Activated CD8-positive, alpha-beta memory T cell treated with anti-CD3 and anti-CD28 coated beads, Interleukin-2, amount 50 U/mL, for 4 hours (primary cell): ENCODE results near the gene ANGPTL2.
"Not testable (repeated sequence)": the region's sequence is repeated elsewhere in the genome, so short reads cannot be mapped to it uniquely, and the experiment has no call there.

Source experiments
- DNase-seq: peaks from one replicate; pipeline ENCODE4 v3.0.0-alpha.2; 2020

The ANGPTL2 gene

DNA sequence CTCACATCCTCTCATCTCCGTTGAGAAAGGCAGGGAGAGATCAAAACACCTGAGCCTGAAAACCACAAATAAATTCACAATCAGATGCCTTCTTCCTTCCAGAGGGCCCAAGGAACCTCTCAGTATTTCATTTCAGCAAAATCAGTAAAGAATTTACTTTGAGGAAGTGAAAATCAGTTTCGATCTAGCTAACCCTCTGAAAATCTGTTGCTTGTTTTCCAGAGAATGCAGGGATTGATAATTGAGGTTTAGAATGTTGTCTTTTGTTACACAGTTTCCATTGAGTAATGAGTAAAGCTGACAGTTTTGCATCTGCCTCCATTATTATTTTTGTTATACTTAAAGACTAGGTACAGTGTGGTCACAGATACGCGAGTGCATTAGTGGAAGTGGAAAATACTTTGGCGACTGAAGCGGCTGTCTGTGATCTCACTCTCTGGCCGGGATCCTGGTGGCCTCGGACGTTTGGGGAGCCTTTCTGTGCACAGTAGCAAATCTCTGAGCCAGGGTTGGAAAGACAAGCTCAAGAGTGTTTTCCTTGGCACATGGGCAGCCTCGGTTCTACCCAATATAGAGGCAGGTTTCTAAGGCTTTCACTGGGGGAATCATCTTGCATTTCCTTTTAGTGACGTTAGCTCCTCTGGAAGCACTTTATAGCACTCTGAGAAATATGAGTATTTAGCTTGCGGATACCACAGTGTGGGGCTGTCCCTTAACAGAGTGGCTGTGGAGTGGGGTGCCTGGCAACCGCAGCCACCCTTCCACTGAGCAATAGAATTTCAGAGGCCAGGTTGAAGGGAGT is 32.2 kb upstream of the ANGPTL2 start:
- no peak for DNase-seq

DNA sequence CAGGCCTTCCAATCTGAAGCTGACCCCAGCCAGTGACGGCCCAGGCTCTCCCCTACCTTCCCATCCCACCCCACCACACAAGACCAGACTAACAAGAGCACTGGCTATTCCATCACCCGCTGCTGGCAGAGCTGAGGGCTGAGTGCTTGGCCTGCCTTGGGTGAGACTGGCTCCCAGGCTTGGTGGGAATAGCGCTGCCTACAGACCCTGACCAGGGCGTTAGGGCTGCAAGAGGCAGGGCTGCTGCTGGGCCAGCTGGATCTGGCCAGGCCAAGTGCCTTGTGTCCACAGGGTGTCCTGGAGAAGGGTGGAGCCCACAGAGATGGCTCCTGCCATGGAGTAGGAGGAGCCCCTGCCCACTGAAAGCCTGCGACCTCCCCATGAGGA is 31.6 kb upstream of the ANGPTL2 start:
- no peak for DNase-seq

DNA sequence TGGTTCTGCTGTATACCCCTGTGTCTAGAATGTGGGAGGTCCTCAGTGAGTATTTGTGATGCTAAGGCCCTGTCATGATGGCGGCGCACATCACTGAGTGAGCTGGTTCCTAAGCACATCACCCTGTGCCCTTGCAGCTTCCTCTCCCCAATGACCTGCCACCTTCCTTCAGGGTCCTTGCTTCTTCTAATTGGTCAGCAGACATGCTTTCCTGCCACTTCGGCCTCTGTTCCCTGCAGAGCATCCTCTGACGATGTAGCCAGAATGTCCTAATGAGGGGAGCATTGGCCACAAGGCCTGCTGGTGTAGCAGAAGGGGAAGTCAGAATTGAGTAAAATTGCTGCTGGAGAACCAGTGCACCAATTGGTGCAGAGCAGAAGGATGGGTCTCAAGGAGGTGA is 31.1 kb upstream of the ANGPTL2 start:
- no peak for DNase-seq

DNA sequence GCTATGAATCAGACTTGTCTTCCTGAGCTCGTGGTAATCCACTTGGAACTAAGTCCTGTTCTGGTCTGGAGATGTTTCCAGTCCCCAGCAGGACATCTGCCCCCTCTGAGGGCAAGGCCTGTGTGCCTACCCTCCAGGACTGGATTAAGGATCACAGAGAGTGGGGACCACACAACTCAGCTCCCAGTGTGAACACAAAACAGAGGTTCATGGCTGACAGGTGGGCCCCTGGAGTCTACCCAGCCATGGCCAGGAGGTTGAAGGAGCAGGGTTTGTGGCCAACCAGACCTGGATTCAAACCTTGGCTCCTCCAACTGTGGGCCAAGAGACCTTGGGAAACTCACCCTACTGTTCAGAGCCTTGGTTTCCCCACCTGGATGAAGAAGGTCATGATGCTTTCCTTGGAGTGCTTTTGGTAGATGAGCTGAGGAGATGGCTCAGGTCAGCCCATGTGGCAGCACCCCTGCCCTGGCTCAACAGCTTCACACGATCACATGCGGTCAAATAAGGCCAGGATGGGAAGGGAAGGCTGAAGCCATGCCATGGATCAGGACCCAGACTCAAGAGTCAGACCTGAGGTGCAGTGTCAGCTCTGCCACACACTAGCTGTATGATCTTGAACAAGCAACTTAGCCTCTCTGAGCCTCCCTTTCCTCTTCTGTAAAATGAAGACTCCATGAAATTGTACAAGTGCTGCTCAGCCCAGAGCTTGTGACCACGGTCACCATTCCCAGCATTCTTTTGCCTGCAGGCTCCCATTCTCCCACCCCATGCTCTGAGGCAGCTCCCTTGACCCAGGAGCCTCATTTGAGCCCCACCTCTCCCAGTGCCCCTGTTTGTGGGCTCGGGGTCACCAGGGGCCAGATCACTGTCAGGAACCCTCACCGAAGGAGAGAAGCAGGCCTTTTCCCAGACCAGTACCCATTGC is 27.3 kb upstream of the ANGPTL2 start:
- DNase-seq: no peak

DNA sequence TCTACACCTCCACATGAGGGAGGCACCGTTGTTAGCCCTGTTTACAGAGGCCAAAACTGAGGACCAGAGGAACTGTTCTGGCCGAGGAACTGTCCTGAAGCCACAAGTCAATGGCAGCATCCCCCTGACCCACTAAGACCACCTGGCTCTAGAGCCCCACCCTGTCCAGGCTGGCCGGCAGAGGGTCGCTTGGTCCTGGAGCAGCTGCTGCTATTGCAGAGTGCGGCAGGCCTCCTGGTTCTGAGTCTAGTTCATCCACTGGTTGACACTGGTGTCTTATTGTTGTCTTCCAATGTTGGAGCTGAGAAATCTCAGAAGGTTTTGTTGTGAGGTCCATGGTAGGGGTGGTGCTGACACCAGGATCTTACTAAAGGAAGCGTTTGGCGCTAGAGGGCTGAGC is 26.6 kb upstream of the ANGPTL2 start:
- no peak for DNase-seq

DNA sequence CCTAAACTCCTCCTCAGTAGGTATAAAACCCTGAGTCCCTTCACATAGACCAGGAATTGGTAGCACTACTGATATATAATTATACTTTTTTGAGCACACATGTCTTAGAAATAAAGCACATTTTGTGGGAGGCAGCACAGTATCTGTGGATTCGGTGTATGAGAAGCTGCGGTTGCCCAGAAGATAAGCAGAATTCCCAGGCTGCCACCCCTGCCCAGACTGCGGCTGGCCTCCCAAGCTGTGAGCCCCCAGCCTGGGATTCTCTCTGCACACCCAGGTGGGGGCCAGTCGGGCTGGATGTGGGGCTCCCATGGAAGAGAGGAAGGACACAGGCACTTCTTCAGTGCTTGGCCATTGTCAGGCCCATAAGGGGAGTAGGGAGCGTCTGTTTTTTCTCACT is 25.6 kb upstream of the ANGPTL2 start:
- DNase-seq: no peak

DNA sequence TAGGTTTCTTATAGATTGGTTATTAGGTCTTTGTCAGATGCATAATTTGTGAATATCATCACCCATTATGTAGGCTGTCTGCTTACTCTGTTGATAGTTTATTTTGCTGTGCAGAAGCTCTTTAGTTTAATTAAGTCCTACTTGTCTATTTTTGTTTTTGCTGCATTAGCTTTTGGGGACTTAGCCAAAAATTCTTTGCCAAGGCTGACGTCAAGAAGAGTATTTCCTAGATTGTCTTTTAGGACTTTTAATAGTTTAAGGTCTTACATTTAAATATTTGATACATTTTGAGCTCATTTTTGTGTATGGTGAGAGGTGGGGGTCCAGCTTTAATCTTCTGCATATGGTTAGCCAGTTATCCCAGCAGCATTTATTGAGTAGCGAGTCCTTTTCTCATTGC is 24.8 kb upstream of the ANGPTL2 start:
- DNase-seq: no peak

DNA sequence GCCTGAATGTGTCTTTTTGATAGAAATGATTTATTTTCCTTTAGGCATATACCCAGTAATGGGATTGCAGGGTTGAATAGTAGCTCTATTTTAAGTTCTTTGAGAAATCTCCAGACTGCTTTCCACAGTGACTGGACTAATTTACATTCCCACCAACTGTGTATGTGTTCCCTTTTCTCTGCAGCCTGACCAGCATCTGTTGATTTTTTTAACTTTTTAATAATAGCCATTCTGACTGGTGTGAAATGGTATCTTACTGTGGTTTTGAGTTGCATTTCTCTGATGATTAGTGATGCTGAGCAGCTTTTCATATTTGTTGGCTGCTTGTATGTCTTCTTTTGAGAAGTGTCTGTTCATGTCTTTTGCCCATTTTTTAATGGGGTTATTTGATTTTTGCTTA is 24.4 kb upstream of the ANGPTL2 start:
- DNase-seq: not testable (repeated sequence)

DNA sequence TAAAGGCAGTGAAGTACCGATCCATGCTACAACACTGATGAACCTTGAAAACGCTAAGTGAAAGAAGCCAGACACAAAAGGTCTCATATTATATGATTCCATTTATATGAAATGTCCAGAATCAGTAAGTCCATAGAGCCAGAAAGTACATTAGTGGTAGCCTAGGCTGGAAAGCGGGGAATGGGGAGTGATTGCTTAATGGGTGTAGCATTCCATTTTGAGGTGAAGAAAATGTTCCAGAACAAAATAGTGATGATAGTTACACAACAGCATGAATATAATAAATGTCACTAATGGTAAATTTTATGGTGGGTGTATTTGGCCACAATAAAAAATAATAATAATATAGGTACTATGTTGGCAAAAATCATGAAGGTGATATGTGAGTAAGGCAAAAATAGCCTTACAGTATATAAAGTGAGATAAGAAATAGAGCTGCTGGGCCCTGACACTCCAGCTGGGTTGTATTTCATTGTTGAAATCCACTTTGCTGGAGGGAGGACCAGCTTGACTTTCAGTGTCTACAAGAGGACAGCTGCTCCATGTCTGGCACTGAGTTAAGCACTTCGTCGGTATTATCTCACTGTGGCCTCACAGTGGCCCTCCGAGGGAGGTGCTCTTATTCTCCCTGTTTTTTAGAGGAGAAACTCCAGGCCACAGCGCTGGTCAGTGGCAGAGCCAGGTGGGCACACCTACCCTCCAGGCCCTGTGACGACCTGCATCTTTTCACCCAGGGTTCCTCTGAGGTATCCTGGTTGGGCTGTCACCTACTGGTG is 22.4 kb upstream of the ANGPTL2 start:
- no peak for DNase-seq

DNA sequence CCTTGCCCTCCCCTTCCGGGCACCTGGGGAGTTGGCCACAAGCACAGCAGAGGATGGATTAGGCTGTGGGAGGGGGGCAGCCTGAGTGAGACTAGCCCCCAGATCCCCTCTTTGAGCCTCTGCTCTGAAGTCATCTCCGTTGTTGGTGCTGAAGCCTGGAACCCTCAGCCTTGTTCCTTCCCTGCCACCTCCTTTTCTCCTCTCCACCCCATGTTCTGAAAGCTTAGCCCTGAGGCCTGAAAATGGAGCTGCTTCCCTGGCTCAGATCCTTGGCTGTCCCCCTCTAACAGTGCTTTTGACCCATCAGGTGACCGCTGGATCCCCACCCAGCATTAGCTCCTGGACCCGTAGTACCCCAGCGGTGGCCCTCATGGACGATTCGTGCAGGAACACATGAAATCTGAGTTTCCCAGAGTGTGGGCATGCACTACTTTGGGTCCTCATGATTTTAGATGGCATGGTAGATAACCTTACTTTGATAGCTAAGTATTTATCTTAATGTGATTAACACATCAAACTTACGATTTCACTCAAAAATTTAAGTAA is 21.6 kb upstream of the ANGPTL2 start:
- no peak for DNase-seq

DNA sequence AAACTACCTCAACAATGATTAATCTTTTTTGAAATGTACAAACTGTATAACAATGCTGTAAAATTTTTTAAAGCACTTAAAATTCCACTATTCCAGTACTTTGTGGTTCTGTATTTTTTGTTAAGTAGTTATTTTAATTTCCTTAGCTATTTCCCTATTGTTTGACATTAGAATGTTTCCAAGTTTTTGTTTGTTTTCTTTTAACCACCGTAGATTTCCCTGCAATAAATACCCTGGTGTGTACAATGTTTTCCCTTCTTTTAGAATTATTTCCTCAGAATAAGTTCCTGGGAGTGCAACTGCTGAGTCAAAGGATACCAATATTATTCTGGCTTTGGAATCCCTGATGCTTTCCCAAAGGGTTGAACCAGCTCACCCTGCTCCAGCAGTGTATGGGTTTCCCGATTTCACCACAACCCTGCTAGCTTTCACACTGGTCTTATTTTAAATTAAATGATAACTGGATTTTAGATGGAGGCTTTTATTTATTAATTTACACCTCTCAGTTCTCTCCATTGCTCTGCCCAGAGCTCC is 20.6 kb upstream of the ANGPTL2 start:
- no peak for DNase-seq

DNA sequence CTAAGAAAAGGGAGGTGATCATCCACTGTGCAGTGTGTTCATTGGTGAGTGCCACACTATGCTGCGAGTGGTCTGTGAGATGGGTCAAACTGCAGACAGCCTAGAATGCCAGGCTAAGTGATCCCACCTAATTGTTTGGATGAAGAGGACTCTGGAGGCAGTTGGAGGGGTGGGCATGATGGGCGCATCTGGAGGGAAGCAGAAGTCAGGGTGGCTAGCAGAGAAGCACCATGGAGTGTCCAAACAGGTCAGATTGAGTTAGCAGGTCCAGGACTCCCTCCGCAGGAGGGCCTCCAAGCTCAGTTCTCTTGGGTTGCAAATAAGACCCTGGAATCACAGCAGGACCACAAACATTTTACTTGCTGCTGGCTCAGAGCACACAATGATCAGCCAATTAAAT is 19.9 kb upstream of the ANGPTL2 start:
- no peak for DNase-seq

DNA sequence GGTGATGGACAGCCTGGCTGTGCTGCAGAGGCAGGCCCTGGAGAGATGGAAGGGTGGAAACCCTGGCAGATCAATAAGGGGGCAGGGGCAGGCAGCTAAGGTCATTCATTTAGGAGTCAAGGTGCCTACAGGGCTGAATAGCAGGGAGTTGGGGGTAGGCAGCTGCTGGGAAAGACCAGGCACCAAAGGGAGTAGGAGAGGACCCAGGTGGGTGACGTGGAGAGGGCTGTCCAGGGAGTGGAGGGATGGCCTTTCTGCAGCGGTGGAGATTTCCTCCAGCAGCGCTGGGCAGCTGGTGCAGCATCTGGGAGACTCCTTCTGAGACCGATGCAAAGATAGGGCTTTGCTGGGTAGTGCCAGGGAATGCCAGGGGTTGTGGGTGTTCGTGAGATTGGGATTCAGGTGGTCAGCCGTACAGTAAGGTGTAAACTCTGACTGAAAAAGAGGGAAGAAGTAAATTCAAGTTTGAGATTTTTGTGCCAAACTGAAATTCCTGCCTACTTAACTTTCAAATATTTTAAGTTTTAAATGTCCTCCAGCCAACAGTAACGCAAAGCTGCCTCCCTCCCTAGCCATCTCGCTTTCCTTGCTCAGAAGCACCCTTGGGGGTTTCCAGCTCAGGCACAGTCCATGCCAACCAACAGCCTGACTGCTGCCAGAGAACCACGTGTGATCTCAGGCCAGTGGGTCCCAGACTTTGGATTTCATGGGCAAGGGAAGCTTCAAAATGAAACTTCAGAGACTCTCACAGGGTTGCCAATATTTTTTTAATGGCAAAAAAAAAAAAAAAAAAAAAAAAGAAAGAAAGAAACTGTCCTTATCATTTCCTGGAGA is 18.6 kb upstream of the ANGPTL2 start:
- DNase-seq: no peak

DNA sequence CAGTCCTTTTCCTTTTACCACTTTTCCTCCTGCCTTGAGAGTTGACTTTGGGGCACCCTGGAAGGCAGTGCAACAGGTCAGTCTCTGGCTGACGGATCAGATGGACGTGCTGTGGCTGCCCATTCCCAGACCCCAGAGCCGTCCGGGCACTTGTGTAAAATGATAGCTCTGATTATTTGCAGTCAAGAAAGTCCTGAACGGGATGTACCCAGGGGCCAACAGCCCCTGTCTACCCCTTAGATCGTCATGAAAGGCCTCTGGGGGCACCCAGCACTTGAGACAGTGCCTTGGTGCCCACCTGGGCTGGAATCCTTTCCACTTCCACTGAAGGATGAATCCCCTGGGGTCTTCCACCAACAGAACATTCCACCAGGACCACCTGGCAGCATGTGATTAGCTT is 17.7 kb upstream of the ANGPTL2 start:
- no peak for DNase-seq

DNA sequence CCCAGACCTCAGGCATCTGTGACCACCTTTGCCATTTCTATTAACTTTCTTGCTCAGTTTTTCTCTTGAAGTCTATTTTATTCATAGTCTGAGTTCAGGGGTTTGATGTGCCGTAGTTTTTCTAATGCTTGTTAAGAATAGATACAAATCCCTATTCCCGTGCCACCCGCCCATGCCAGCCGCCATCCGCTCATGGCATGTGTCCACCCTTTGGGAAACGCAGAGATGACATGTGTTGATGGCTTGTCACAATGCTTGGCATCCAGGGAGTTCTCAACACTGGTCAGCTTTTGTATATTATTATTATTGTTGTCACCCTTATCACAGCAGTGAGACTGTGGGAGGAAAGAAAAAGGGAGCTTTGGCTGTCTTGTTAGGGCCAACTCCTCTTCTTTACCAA is 17.3 kb upstream of the ANGPTL2 start:
- DNase-seq: no peak

DNA sequence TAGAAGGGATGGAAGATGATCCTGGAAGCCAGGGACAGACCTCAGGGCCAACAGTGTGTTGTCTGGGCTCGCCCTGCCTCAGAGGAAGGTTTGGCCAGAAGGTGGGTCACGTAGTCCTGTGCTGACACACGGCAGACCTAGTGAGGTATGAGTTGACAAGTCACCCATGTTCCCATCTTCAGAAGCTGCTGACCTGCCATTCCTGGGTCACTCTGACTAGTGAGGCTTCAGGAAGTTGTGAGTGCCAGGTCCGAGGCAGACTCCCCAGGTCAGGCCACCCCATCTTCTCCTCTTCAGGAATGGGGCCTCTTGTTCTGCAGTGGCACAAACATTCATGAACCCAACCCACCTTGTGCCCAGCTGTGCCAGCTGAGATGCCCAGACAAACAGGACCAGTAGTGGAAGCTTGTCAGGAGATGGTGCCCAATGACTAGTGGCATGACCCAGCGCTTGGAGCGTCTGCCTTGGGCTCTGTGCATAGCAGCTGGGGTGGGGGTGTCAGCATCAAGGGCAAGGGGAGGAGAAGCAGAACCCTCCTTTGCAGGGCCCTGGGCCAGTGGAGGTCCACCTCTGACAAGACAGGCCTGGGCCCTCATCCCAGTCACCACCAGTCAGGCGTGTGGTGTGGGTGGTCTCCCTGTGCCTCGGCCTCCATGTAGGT is 16.8 kb upstream of the ANGPTL2 start:
- no peak for DNase-seq

DNA sequence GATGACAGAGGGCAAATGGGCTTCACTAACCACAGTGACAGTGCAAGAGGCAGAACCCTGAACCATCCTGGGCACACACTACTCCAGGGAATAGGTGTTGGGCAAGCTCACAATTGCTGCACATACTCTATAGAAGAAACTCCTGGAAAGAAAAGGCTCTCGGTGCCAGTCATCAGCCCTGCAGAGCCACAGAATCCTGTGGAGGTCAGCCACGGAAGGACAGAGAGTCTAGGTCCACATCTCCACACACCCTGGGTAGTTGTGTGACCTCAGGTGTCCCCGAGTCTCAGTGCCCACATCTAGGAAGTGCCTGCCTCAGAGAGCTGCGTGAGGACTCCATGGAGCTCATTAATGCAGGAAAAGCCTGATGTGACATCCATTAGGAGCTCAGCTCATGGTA is 16.0 kb upstream of the ANGPTL2 start:
- no peak for DNase-seq

DNA sequence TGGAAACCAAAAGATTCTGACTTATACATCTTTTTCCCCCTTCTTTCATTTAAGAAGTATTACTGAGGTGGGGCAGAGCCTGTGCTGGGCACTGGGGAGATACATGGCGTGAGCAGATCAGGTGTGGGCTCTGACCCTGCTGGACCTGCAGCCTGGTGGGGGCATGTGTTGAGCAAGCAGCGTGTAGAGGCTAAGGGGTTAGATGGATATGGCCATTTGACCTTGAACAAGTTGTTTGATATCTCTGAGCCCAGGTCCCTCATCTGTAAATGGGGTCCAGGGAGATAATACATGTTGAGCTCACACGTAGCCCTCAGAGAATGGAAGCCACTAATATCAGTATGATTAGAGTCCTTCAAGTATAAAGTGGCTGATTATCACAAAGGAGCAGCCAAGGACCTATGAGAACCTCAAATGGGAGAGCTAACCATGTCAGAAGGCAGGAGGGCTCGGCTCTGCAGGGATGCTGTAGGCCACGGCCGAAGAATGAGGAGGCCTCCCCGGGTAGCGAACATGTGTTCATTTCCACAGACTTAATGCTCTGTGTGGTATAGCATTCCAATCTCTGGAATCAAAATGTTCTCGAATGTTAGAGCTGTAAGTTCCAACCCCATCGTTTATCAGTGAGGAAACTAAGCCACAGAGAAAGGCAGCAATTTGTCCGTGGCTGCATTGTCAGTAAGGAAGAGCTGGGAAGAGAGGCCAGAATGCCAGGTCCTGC is 15.4 kb upstream of the ANGPTL2 start:
- no peak for DNase-seq

DNA sequence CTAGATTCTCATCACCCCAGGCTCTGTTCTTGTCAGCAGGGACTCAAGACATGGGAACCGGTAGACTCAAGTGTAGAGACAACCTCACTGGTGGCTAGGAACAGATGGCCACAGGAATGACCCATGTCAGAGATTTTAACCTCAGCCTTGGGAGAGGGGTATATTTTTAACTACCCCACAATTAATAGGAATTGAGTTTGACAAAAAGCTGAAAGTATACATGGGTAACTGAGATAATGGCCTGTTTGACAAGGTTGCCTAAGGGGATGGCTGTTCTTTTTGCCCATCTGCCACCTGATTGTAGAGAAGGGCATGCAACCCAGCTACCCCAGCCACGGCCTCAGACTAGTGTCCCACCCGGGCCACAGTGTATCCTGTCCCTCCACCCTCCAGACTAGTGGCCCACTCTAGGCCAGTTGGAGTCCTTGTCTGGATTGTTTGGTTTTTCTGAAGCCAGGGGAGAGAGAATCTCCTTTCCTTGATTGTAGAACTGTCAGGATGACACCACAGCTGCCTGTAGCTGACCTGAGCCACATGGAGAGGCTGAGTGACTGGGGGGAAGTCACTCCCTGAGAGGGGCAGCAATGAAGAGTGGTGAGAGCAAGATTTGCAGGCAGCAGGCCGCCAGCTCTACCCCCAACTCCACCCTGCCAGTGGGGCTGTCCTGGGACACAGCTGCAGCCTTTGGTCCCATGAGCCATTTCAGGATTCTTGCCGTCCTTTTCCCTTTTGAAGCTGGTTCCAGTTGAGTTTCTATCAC is 14.6 kb upstream of the ANGPTL2 start:
- DNase-seq: no peak
